Measurements from ENCODE around the gene RELN. TPM values are rescaled to one million over a fixed set of nuclear protein-coding genes. Genes with fewer than 3 reads are reported as not detected.
"Not testable (repeated sequence)": the region's sequence is repeated elsewhere in the genome, so short reads cannot be mapped to it uniquely, and the experiment has no call there.

RELN gene
- total RNA-seq, 1 donor from 2014 or later, result 7.1 TPM

DNA sequence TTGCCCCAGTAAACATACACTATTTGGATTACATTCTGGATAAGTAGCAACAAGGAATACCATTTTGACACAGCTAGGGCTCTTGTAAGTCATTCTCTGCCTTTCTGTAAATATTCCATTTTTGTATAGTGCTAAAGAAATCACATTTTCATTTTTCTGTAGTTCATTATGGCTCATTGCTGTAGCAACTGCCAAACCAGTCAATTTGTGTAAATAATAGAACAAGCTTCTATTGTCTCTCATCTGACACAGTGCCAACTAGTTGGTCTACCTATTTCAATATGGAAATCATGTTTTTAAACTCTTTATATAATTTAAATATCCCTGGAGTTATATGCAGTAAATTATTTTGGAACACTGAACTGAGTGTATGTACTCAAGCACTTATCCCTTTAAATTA lies 193.7 kb downstream of the RELN start:
- no peak for DNase-seq (ENCODE audit: low read depth)
- Histone ChIP-seq H3K27me3 (ENCODE audit: control insufficient read depth, insufficient read depth, low read length) (no peaks in the 10 kb centered on the region), H3K4me3 (ENCODE audit: low read depth, low read length) (no peak overlapping the region), H3K36me3 (ENCODE audit: control insufficient read depth, insufficient read depth, low read length) (no peaks in the 10 kb centered on the region)
- TF ChIP-seq, protein P1, sequence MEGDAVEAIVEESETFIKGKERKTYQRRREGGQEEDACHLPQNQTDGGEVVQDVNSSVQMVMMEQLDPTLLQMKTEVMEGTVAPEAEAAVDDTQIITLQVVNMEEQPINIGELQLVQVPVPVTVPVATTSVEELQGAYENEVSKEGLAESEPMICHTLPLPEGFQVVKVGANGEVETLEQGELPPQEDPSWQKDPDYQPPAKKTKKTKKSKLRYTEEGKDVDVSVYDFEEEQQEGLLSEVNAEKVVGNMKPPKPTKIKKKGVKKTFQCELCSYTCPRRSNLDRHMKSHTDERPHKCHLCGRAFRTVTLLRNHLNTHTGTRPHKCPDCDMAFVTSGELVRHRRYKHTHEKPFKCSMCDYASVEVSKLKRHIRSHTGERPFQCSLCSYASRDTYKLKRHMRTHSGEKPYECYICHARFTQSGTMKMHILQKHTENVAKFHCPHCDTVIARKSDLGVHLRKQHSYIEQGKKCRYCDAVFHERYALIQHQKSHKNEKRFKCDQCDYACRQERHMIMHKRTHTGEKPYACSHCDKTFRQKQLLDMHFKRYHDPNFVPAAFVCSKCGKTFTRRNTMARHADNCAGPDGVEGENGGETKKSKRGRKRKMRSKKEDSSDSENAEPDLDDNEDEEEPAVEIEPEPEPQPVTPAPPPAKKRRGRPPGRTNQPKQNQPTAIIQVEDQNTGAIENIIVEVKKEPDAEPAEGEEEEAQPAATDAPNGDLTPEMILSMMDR (IDR thresholded peaks at IDR 0.05; ENCODE audit: insufficient read depth, low read length, poor library complexity, severe bottlenecking), result no peak

DNA sequence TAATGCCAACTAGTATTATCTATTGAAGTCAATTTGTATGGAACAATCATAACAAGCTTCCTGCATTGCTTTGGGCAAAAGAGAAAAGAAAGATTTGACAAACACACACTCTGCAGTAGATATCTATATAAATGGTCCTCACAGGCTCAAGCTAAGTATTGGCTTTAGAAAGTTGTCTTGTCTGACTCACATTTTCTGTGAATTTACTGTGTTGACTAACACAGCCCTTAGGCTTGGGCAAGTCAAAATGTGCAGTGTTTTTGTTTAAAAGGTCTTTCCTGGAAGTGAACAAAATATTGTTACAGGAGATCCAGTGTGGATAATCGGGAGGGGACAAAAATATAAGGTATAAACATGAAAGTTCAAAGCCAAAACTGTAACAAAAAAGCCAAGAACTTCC lies 194.4 kb downstream of the RELN start:
- no peak for DNase-seq (ENCODE audit: low read depth)
- H3K36me3 ChIP-seq (ENCODE audit: control insufficient read depth, insufficient read depth, low read length), result no peaks in the 10 kb centered on the region
- H3K27me3 ChIP-seq (ENCODE audit: control insufficient read depth, insufficient read depth, low read length), result no peaks in the 10 kb centered on the region
- TF ChIP-seq, protein P1 (IDR thresholded peaks at IDR 0.05; ENCODE audit: insufficient read depth, low read length, poor library complexity, severe bottlenecking), result no peak
- H3K4me3 ChIP-seq (ENCODE audit: low read depth, low read length), result no peak overlapping the region

DNA sequence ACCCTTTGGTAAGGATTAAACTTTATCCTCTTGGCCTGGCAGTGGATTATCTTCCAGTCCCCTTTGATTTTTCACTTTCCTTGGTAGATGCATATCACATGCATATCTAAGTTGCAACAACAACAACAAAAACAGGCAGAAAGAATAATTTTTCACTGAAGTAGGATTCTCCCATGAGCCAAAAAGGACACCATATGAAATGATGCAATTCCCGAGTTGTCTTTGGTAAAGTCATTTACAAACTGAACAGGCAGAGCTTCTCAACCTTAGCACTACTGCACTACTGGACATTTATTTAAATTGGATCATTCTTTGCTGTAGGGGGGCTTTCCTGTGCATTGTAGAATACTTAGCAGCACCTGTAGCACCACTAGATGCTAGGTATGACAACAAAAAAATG lies 195.0 kb downstream of the RELN start:
- no peak for DNase-seq (ENCODE audit: low read depth)
- H3K36me3 ChIP-seq (ENCODE audit: control insufficient read depth, insufficient read depth, low read length), result no peaks in the 10 kb centered on the region

DNA sequence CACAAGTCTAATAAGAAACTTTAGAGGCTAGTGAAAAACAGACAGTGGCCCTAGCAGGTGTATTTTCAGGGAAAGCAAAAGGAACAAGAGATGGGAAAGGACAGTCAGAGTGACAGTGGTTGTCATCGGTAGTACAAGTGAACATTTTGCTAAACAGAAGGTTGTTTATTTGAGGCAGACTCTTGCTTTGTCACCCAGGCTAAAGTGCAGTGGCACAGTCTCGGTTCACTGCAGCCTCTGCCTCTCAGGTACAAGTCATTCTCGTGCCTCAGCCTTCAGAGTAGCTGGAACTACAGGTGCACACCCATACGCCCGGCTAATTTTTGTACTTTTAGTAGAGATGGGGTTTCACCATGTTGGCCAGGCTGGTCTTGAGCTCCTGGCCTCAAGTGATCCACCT lies 195.8 kb downstream of the RELN start:
- Histone ChIP-seq H3K4me3 (ENCODE audit: low read depth, low read length) (no peak overlapping the region), H3K36me3 (ENCODE audit: control insufficient read depth, insufficient read depth, low read length) (no peaks in the 10 kb centered on the region), H3K27me3 (ENCODE audit: control insufficient read depth, insufficient read depth, low read length) (no peaks in the 10 kb centered on the region)
- no peak for DNase-seq (ENCODE audit: low read depth)
- TF ChIP-seq, protein P1 (IDR thresholded peaks at IDR 0.05; ENCODE audit: insufficient read depth, low read length, poor library complexity, severe bottlenecking), result no peak

More for the DNA sequence above, 195.0 kb downstream of the RELN start:
- Histone ChIP-seq H3K27me3 (ENCODE audit: control insufficient read depth, insufficient read depth, low read length) (no peaks in the 10 kb centered on the region), H3K4me3 (ENCODE audit: low read depth, low read length) (no peak overlapping the region)
- TF ChIP-seq, protein P1 (IDR thresholded peaks at IDR 0.05; ENCODE audit: insufficient read depth, low read length, poor library complexity, severe bottlenecking), result no peak

DNA sequence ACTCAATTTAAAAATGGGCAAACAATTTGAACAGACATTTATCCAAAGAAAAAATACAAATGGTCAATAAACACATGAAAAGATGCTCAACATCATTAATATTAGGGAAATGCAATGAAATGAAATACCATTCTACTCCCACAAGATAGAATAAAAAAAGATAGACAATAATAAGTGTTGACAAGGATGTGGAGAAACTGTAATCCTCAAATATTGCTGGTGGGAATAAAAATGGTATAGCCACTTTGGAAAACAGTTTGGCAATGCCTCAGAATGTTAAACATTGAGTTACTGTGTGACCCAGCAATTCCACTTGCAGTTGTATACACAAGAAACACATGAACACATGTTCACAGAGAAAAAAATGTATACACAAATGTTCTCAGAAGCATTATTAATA lies 197.6 kb downstream of the RELN start:
- no peaks in the 10 kb centered on the region for H3K36me3 ChIP-seq (ENCODE audit: control insufficient read depth, insufficient read depth, low read length)
- TF ChIP-seq, protein P1 (IDR thresholded peaks at IDR 0.05; ENCODE audit: insufficient read depth, low read length, poor library complexity, severe bottlenecking), result no peak
- no peaks in the 10 kb centered on the region for H3K27me3 ChIP-seq (ENCODE audit: control insufficient read depth, insufficient read depth, low read length)
- H3K4me3 ChIP-seq (ENCODE audit: low read depth, low read length), result no peak overlapping the region
- DNase-seq (ENCODE audit: low read depth), result no peak

DNA sequence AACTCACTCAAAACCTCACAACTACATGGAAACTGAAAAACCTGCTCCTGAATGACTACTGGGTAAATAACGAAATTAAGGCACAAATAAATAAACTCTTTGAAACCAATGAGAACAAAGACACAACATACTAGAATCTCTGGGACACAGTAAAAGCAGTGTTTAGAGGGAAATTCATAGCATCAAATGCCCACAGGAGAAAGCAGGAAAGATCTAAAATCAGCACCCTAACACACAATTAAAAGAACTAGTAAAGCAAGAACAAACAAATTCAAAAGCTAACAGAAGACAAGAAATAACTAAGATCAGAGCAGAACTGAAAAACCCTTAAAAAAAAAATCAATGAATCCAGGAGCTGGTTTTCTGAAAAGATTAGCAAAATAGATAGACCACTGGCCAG lies 202.4 kb downstream of the RELN start:
- not testable (repeated sequence) for DNase-seq (ENCODE audit: low read depth); H3K27me3 ChIP-seq (ENCODE audit: control insufficient read depth, insufficient read depth, low read length); H3K36me3 ChIP-seq (ENCODE audit: control insufficient read depth, insufficient read depth, low read length); H3K4me3 ChIP-seq (ENCODE audit: low read depth, low read length)
